ENCODE data around the gene DCTN5. TPM values are rescaled to one million over a fixed set of nuclear protein-coding genes. Genes with fewer than 3 reads are reported as not detected.

DCTN5 gene
- total RNA-seq, 2 experiments from 2014 or later, result 46.9 to 47.8 TPM

GRCh38 chr16:23706439-23706838 is 65.2 kb downstream of the DCTN5 start:
- Histone ChIP-seq H3K4me1 (ENCODE audit: insufficient read depth, low read length) (no peaks in the 10 kb centered on the region), H3K27me3 (ENCODE audit: control insufficient read depth in 1 of 2, insufficient read depth in 2 of 2, low read length in 2 of 2) (peaks cover 11 to 13% of the 10 kb centered on the region in 2 experiments), H3K9me3 (ENCODE audit: control insufficient read depth in 1 of 2, insufficient read depth in 1 of 2, low read length in 2 of 2) (peaks cover 5 to 7% of the 10 kb centered on the region in 2 experiments), H3K4me3 (ENCODE audit: low read length) (no peak overlapping the region), H3K27ac (ENCODE audit: low read depth in 1 of 2, low read length in 2 of 2) (no peak overlapping the region), H3K36me3 (ENCODE audit: insufficient read depth, low read length) (no peaks in the 10 kb centered on the region)
- Mint-ChIP-seq H3K36me3 (ENCODE audit: low read depth) (no peaks in the 10 kb centered on the region), H3K27me3 (peaks cover 49% of the 10 kb centered on the region), H3K27ac (no peak overlapping the region), H3K4me1 (ENCODE audit: low read depth) (no peaks in the 10 kb centered on the region), H3K9me3 (peaks cover 3% of the 10 kb centered on the region), H3K4me3 (no peak overlapping the region)
- POLR2A ChIA-PET, result no interaction called here
- ATAC-seq (ENCODE audit: poor library complexity) (no peak), DNase-seq (no peak)
- no peak for TF ChIP-seq CTCF (IDR thresholded peaks at IDR 0.05)
- CTCF ChIA-PET, result no interaction called here
- intact Hi-C loops (cut with DNase I, micrococcal nuclease), result no loop called here

GRCh38 chr16:23709536-23709935 is 68.3 kb downstream of the DCTN5 start:
- no peak overlapping the region for H3K4me3 ChIP-seq (ENCODE audit: low read length)
- H3K4me1 ChIP-seq (ENCODE audit: insufficient read depth, low read length), result no peaks in the 10 kb centered on the region
- no peaks in the 10 kb centered on the region for H3K4me1 Mint-ChIP-seq (ENCODE audit: low read depth)
- ATAC-seq (ENCODE audit: poor library complexity) (no peak), DNase-seq (no peak)
- H3K9me3 Mint-ChIP-seq, result no peaks in the 10 kb centered on the region
- intact Hi-C loops (cut with DNase I, micrococcal nuclease), result no loop called here
- H3K36me3 Mint-ChIP-seq (ENCODE audit: low read depth), result no peaks in the 10 kb centered on the region
- no peak overlapping the region for H3K27ac Mint-ChIP-seq
- H3K36me3 ChIP-seq (ENCODE audit: insufficient read depth, low read length), result no peaks in the 10 kb centered on the region
- H3K9me3 ChIP-seq (ENCODE audit: control insufficient read depth in 1 of 2, insufficient read depth in 1 of 2, low read length in 2 of 2), result peaks cover 5 to 7% of the 10 kb centered on the region in 2 experiments
- no peak overlapping the region for H3K4me3 Mint-ChIP-seq
- H3K27me3 ChIP-seq (ENCODE audit: control insufficient read depth in 1 of 2, insufficient read depth in 2 of 2, low read length in 2 of 2), result peaks cover 31 to 36% of the 10 kb centered on the region in 2 experiments
- no peak overlapping the region for H3K27ac ChIP-seq (ENCODE audit: low read depth in 1 of 2, low read length in 2 of 2)
- POLR2A ChIA-PET, result no interaction called here
- TF ChIP-seq CTCF (IDR thresholded peaks at IDR 0.05), result no peak
- peaks cover 63% of the 10 kb centered on the region for H3K27me3 Mint-ChIP-seq
- CTCF ChIA-PET, result no interaction called here

- Histone ChIP-seq H3K4me1 (ENCODE audit: insufficient read depth, low read length) (no peaks in the 10 kb centered on the region), H3K9me3 (ENCODE audit: control insufficient read depth in 1 of 2, insufficient read depth in 1 of 2, low read length in 2 of 2) (peaks cover 5 to 7% of the 10 kb centered on the region in 2 experiments), H3K4me3 (ENCODE audit: low read length) (no peak overlapping the region), H3K36me3 (ENCODE audit: insufficient read depth, low read length) (no peaks in the 10 kb centered on the region), H3K27ac (ENCODE audit: low read depth in 1 of 2, low read length in 2 of 2) (no peak overlapping the region), H3K27me3 (ENCODE audit: control insufficient read depth in 1 of 2, insufficient read depth in 2 of 2, low read length in 2 of 2) (peaks cover 36% of the 10 kb centered on the region in 2 experiments)
- DNase-seq (no peak), ATAC-seq (ENCODE audit: poor library complexity) (no peak)
- Mint-ChIP-seq H3K27me3 (peaks cover 66% of the 10 kb centered on the region), H3K9me3 (no peaks in the 10 kb centered on the region), H3K27ac (no peak overlapping the region), H3K4me3 (no peak overlapping the region), H3K4me1 (ENCODE audit: low read depth) (no peaks in the 10 kb centered on the region), H3K36me3 (ENCODE audit: low read depth) (no peaks in the 10 kb centered on the region)
- CTCF ChIA-PET, result no interaction called here
- POLR2A ChIA-PET, result no interaction called here
- no peak for TF ChIP-seq CTCF (IDR thresholded peaks at IDR 0.05)
- intact Hi-C loops (cut with DNase I, micrococcal nuclease), result no loop called here
Observed at GRCh38 chr16:23710008-23710407, 68.7 kb downstream of the DCTN5 start.
